ENCODE data around the gene CYP4A22.

- TF ChIP-seq CTCF (conservative IDR thresholded peaks at IDR 0.05; ENCODE audit: low read depth, low read length) = no peak
- no peak for TF ChIP-seq EZH2 (IDR thresholded peaks at IDR 0.05; ENCODE audit: low read length, unreplicated experiment)
These were observed 50.1 kb downstream of the CYP4A22 start for GRCh38 chr1:47187231-47187925.

All from PC-3 (cell line).